ENCODE measurements around the gene RPTOR.

DNA sequence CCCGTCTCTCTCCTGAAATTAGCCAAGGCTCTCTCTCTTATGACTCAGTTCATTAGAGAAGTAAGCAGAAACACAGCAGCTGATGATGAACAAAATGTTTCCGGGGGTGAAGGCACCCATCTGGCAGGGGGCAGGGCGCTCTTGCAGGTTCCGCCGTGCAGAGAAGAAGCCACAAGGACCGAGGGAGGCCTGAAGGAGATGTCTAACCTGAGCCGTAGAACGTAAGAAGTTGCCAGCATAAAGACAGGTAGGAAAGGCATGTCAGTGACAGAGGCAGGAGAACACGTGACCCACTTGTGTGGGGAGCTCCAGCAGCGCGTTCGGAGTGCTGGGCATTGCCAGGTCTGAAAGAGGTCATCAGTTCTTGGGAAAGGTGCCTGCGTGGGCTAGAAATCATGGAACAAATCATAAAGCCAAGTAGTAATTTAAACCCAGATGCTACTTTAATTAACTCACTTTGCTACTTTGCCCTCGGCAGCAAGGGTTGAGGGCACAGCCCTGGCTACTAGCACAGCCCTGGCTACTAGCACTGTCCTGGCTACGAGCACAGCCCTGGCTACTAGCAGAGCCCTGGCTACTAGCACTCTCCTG lies 198.6 kb downstream of the RPTOR start:
- TF ChIP-seq POLR2A (IDR thresholded peaks at IDR 0.05; ENCODE audit: low read length) (no peak), GATA1 (IDR thresholded peaks at IDR 0.05; ENCODE audit: low read depth, low read length) (no peak)

All from erythroblast (primary cell).